DOHH2 (cell line): ENCODE data around the gene NIN.

Experiments used
- CTCF ChIP-seq: fragments of 200-600 bp; sonication (generic); IDR thresholded peaks from one replicate; pipeline ENCODE4 v1.5.1; 2014; ENCODE audit warnings: antibody characterized with exemption, mild to moderate bottlenecking, low read depth, low read length; ENCODE audit not compliant: poor library complexity, severe bottlenecking
- EZH2phosphoT487 ChIP-seq: fragments of 200-600 bp; sonication (generic); IDR thresholded peaks from 2 replicates; pipeline ENCODE4 v1.6.1; 2017; ENCODE audit warnings: borderline replicate concordance, mild to moderate bottlenecking, antibody characterized with exemption, low read length, moderate library complexity, mixed read lengths

GRCh38 chr14:50854521-50854920 lies 23.6 kb upstream of the NIN start:
- TF ChIP-seq CTCF: no peak
- TF ChIP-seq EZH2phosphoT487: no peak
